ENCODE measurements around the gene OXNAD1. TPM values are rescaled to one million over a fixed set of nuclear protein-coding genes. Genes with fewer than 3 reads are reported as not detected.

OXNAD1 gene
- total RNA-seq, 1 experiment from 2014 or later = 6.6 TPM

DNA sequence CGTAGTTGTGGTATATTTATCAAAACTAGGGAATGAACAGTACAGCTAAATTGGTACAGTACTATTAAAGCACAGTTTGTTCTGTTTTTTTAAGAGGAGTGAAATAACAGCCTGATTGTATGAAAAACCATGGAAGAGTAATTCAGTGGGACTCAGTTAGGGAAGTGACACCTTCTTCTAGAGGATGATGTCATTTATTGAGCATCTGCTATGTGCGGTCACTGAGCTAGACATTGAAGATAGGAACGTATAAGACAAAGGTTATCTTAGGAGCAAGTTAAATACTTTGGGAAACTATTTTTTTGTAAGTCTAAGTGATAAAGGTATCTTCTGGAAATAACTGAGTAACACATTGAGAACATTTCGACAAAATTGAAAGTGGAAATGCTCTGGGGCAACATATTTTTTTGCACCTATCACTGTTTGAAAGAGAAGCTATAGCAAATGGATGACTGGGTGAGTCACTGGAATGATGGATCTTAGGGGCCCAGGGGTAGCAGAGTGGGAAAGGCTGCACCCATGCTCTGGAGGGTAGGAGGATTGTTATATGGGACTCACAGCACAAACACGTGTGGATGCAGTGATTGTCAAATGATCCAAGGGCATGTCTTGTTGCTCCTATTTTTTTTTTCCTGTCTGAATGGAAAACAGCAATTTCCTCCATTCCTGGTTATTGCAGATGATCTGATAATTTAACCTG is 43.0 kb downstream of the OXNAD1 start:
- Histone ChIP-seq H3K4me3 (ENCODE audit: low read depth in 2 of 2, low read length in 2 of 2) (no peak overlapping the region), H3K9me3 (ENCODE audit: control insufficient read depth, insufficient read depth, low read depth, low read length) (no peaks in the 10 kb centered on the region), H3K27ac (ENCODE audit: low read length) (no peak overlapping the region), H3K27me3 (ENCODE audit: control insufficient read depth, insufficient read depth, low read length) (no peaks in the 10 kb centered on the region), H3K36me3 (ENCODE audit: control insufficient read depth, insufficient read depth, low read length) (no peaks in the 10 kb centered on the region), H3K4me1 (ENCODE audit: control insufficient read depth, insufficient read depth, low read length) (no peaks in the 10 kb centered on the region)
- intact Hi-C loops (cut with micrococcal nuclease; ENCODE audit: unreplicated experiment) (no loop called here), in situ Hi-C loops (cut with HindIII; ENCODE audit: low pct_unique_long_range_greater_than_20kb, low sequenced_read_pairs) (no loop called here)
- DNase-seq (ENCODE audit: low read depth, low spot score) (no peak), ATAC-seq (no peak)
- no TSS peak for BruUV-seq (replicated peaks)
- ChIA-PET CTCF (no interaction called here), POLR2A (no interaction called here)
- TF ChIP-seq, protein P1, sequence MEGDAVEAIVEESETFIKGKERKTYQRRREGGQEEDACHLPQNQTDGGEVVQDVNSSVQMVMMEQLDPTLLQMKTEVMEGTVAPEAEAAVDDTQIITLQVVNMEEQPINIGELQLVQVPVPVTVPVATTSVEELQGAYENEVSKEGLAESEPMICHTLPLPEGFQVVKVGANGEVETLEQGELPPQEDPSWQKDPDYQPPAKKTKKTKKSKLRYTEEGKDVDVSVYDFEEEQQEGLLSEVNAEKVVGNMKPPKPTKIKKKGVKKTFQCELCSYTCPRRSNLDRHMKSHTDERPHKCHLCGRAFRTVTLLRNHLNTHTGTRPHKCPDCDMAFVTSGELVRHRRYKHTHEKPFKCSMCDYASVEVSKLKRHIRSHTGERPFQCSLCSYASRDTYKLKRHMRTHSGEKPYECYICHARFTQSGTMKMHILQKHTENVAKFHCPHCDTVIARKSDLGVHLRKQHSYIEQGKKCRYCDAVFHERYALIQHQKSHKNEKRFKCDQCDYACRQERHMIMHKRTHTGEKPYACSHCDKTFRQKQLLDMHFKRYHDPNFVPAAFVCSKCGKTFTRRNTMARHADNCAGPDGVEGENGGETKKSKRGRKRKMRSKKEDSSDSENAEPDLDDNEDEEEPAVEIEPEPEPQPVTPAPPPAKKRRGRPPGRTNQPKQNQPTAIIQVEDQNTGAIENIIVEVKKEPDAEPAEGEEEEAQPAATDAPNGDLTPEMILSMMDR (IDR thresholded peaks at IDR 0.05) = no peak
- TF ChIP-seq POLR2AphosphoS5 (IDR thresholded peaks at IDR 0.05; ENCODE audit: low read depth, low read length) (no peak), SIN3A (IDR thresholded peaks at IDR 0.05; ENCODE audit: borderline replicate concordance, insufficient read depth, low read depth, low read length) (no peak), TCF7L2 (IDR thresholded peaks at IDR 0.05; ENCODE audit: low read depth, low read length) (no peak)
- TF ChIP-seq, protein P2, sequence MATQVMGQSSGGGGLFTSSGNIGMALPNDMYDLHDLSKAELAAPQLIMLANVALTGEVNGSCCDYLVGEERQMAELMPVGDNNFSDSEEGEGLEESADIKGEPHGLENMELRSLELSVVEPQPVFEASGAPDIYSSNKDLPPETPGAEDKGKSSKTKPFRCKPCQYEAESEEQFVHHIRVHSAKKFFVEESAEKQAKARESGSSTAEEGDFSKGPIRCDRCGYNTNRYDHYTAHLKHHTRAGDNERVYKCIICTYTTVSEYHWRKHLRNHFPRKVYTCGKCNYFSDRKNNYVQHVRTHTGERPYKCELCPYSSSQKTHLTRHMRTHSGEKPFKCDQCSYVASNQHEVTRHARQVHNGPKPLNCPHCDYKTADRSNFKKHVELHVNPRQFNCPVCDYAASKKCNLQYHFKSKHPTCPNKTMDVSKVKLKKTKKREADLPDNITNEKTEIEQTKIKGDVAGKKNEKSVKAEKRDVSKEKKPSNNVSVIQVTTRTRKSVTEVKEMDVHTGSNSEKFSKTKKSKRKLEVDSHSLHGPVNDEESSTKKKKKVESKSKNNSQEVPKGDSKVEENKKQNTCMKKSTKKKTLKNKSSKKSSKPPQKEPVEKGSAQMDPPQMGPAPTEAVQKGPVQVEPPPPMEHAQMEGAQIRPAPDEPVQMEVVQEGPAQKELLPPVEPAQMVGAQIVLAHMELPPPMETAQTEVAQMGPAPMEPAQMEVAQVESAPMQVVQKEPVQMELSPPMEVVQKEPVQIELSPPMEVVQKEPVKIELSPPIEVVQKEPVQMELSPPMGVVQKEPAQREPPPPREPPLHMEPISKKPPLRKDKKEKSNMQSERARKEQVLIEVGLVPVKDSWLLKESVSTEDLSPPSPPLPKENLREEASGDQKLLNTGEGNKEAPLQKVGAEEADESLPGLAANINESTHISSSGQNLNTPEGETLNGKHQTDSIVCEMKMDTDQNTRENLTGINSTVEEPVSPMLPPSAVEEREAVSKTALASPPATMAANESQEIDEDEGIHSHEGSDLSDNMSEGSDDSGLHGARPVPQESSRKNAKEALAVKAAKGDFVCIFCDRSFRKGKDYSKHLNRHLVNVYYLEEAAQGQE (IDR thresholded peaks at IDR 0.05; ENCODE audit: insufficient read depth in 1 of 2, low read depth in 2 of 2, low read length in 1 of 2) = no peak

DNA sequence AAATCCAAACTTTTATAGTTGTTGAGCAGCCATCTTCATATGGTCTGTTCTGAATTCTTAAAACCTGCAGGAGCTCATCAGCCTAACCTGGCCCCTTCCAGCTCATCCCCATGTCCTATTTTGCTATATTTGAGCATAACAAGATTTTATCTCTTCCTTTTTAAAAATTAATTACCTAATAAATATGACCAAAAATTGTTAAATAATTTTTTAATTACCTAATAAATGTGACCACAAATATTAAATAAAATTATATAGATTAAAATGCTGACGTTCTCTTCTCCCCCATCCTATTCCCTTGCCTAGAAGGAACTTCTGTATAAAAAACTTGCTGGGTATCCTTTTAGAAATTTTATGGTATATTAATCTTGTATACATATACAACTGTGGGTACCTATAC is 43.7 kb downstream of the OXNAD1 start:
- DNase-seq (ENCODE audit: low read depth, low spot score) = no peak
- no peak overlapping the region for H3K27ac ChIP-seq (ENCODE audit: low read length)
- no peaks in the 10 kb centered on the region for H3K4me1 ChIP-seq (ENCODE audit: control insufficient read depth, insufficient read depth, low read length)
- CTCF ChIA-PET = no interaction called here
- no peaks in the 10 kb centered on the region for H3K27me3 ChIP-seq (ENCODE audit: control insufficient read depth, insufficient read depth, low read length)
- H3K9me3 ChIP-seq (ENCODE audit: control insufficient read depth, insufficient read depth, low read depth, low read length) = no peaks in the 10 kb centered on the region
- no peaks in the 10 kb centered on the region for H3K36me3 ChIP-seq (ENCODE audit: control insufficient read depth, insufficient read depth, low read length)
- intact Hi-C loops (cut with micrococcal nuclease; ENCODE audit: unreplicated experiment) (no loop called here), in situ Hi-C loops (cut with HindIII; ENCODE audit: low pct_unique_long_range_greater_than_20kb, low sequenced_read_pairs) (no loop called here)
- ATAC-seq = no peak
- TF ChIP-seq SIN3A (IDR thresholded peaks at IDR 0.05; ENCODE audit: borderline replicate concordance, insufficient read depth, low read depth, low read length) = no peak
- TF ChIP-seq, protein P2 (IDR thresholded peaks at IDR 0.05; ENCODE audit: insufficient read depth in 1 of 2, low read depth in 2 of 2, low read length in 1 of 2) = no peak
- TF ChIP-seq TCF7L2 (IDR thresholded peaks at IDR 0.05; ENCODE audit: low read depth, low read length) = no peak
- TF ChIP-seq, protein P1 (IDR thresholded peaks at IDR 0.05) = no peak
- TF ChIP-seq POLR2AphosphoS5 (IDR thresholded peaks at IDR 0.05; ENCODE audit: low read depth, low read length) = no peak
- H3K4me3 ChIP-seq (ENCODE audit: low read depth in 2 of 2, low read length in 2 of 2) = no peak overlapping the region
- BruUV-seq (replicated peaks) = no TSS peak
- POLR2A ChIA-PET = no interaction called here
